Neural cell (in vitro differentiated cells): Measurements from ENCODE around the gene PTPRF. TPM values are rescaled to one million over a fixed set of nuclear protein-coding genes. Genes with fewer than 3 reads are reported as not detected.

ENCODE experiments used
- H2AFZ ChIP-seq: fragments of 200-600, 300-800 bp; sonication (generic), shearing (Covaris generic); 2 replicates; pipeline ENCODE4 v1.6.0; 2014; ENCODE audit warnings: low read depth, mild to moderate bottlenecking, antibody characterized with exemption, low read length, moderate library complexity
- H3F3A ChIP-seq: fragments of 200-600 bp; shearing (Covaris generic); 2 replicates; pipeline ENCODE4 v1.6.1; 2016; ENCODE audit warnings: mild to moderate bottlenecking, moderate library complexity, mixed read lengths, antibody characterized with exemption, low read length; ENCODE audit not compliant: insufficient read depth, poor library complexity, severe bottlenecking
- H3K27ac ChIP-seq: fragments of 200-600, 300-800 bp; sonication (generic), shearing (Covaris generic); 2 replicates; pipeline ENCODE4 v1.5.1; 2014; ENCODE audit warnings: mild to moderate bottlenecking, low read length, moderate library complexity
- H3K27me3 ChIP-seq: fragments of 300-800, 200-600 bp; sonication (generic), shearing (Covaris generic); 2 replicates; pipeline ENCODE4 v1.6.0; 2014; ENCODE audit warnings: mild to moderate bottlenecking, low read depth, low read length, moderate library complexity; ENCODE audit not compliant: insufficient read depth
- H3K36me3 ChIP-seq: fragments of 300-800, 200-600 bp; sonication (generic), shearing (Covaris generic); 2 replicates; pipeline ENCODE4 v1.5.1; 2014; ENCODE audit warnings: mild to moderate bottlenecking, antibody characterized with exemption, low read length, moderate library complexity; ENCODE audit not compliant: insufficient read depth
- H3K4me2 ChIP-seq: fragments of 300-800, 200-600 bp; sonication (generic), shearing (Covaris generic); 2 replicates; pipeline ENCODE4 v1.6.0; 2014; ENCODE audit warnings: mild to moderate bottlenecking, low read length
- H3K4me3 ChIP-seq: fragments of 300-800, 200-600 bp; sonication (generic), shearing (Covaris generic); 2 replicates; pipeline ENCODE4 v1.5.1; 2014; ENCODE audit warnings: mild to moderate bottlenecking, low read length, moderate library complexity
- H3K79me2 ChIP-seq: fragments of 200-600 bp; shearing (Covaris generic); replicated peaks from 2 replicates; pipeline ENCODE4 v1.6.0; 2014; ENCODE audit warnings: mild to moderate bottlenecking, low read length, moderate library complexity; ENCODE audit not compliant: insufficient read depth
- H3K9ac ChIP-seq: fragments of 300-800, 200-600 bp; sonication (generic), shearing (Covaris generic); 2 replicates; pipeline ENCODE4 v1.6.1; 2016; ENCODE audit warnings: mild to moderate bottlenecking, low read length, mixed read lengths
- H3K9me2 ChIP-seq: fragments of 200-600 bp; shearing (Covaris generic); 2 replicates; pipeline ENCODE4 v1.6.1; 2016; ENCODE audit warnings: mild to moderate bottlenecking, low read length, mixed read lengths; ENCODE audit not compliant: insufficient read depth
- H3K9me3 ChIP-seq: fragments of 200-600, 300-800 bp; sonication (generic), shearing (Covaris generic); 2 replicates; pipeline ENCODE4 v1.6.1; 2016; ENCODE audit warnings: mild to moderate bottlenecking, mixed run types, low read length, moderate library complexity, mixed read lengths
- H4K20me1 ChIP-seq: fragments of 200-600 bp; shearing (Covaris generic); 2 replicates; pipeline ENCODE4 v1.6.1; 2016; ENCODE audit warnings: mild to moderate bottlenecking, mixed run types; ENCODE audit not compliant: insufficient read depth
- EP300 ChIP-seq: fragments of 450-650 bp; conservative IDR thresholded peaks from 2 replicates; pipeline ENCODE4 v1.6.1; 2014; ENCODE audit warnings: antibody characterized with exemption, mild to moderate bottlenecking, moderate library complexity; ENCODE audit not compliant: poor library complexity, severe bottlenecking
- EZH2 ChIP-seq: fragments of 200-600, 300-800 bp; shearing (Covaris generic), sonication (generic); IDR thresholded peaks from 2 replicates; pipeline ENCODE4 v1.6.1; 2014; ENCODE audit warnings: antibody characterized with exemption, low read length, borderline replicate concordance, mild to moderate bottlenecking; ENCODE audit not compliant: insufficient read depth, poor library complexity, severe bottlenecking
- MXI1 ChIP-seq: fragments of 450-650 bp; conservative IDR thresholded peaks from 2 replicates; pipeline ENCODE4 v1.6.1; 2014; ENCODE audit warnings: antibody characterized with exemption, mild to moderate bottlenecking; ENCODE audit not compliant: poor library complexity, severe bottlenecking
- POLR2AphosphoS5 ChIP-seq: IDR thresholded peaks from 2 replicates; pipeline ENCODE4 v1.6.1; 2012
- RAD21 ChIP-seq: fragments of 450-650 bp; conservative IDR thresholded peaks from 2 replicates; pipeline ENCODE4 v1.6.1; 2014; ENCODE audit warnings: antibody characterized with exemption, mild to moderate bottlenecking, moderate library complexity
- SMC3 ChIP-seq: fragments of 450-650 bp; conservative IDR thresholded peaks from 2 replicates; pipeline ENCODE4 v1.6.1; 2014; ENCODE audit warnings: antibody characterized with exemption, mild to moderate bottlenecking, moderate library complexity; ENCODE audit not compliant: poor library complexity
- TAF1 ChIP-seq: IDR thresholded peaks from 2 replicates; pipeline ENCODE4 v1.6.1; 2012; ENCODE audit warnings: low read depth
- polyA plus RNA-seq: library from polyadenylated mRNA; depleted of rRNA; stranded (reverse); fragments of >200 nt; gene quantifications from 2 replicates; pipeline ENCODE4 v1.2.3, GENCODE V29; 2014
- TF ChIP-seq, protein P1 (sequence below): fragments of 450-650 bp; IDR thresholded peaks from 2 replicates; pipeline ENCODE4 v1.5.1; 2014; ENCODE audit warnings: antibody characterized with exemption, mild to moderate bottlenecking, moderate library complexity; ENCODE audit not compliant: poor library complexity, severe bottlenecking
- TF ChIP-seq, protein P2 (sequence below): IDR thresholded peaks from 2 replicates; pipeline ENCODE4 v1.6.1; 2012; ENCODE audit warnings: borderline replicate concordance

PTPRF gene
- polyA plus RNA-seq, 1 donor from 2014 or later = 66.6 TPM

DNA sequence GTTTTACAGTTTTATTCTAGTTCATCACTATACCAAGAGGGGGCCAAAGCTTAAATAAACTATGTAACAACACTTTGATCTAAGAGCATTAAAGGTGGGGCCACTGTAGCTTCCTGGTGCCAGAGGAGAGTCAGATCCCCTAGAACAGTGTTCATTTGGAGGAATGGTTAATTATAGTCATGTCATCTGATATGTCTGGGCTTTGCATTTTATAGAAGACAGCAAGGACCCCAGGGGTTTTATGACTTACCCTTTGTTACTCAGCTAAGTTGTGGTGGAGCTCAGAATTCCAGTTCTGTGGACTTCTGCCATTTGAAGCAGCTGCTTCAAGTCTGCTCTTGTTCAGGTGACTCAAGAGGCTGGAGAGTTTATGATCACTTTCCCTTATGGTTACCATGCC lies 135.9 kb downstream of the PTPRF start:
- H4K20me1 ChIP-seq = no peaks in the 10 kb centered on the region
- H3K79me2 ChIP-seq = no peaks in the 10 kb centered on the region

GRCh38 chr1:43668956-43669355 lies 138.3 kb downstream of the PTPRF start:
- Histone ChIP-seq H4K20me1 (no peaks in the 10 kb centered on the region), H3K9me3 (no peaks in the 10 kb centered on the region), H3K36me3 (no peaks in the 10 kb centered on the region), H3K9me2 (no peaks in the 10 kb centered on the region), H3K4me3 (no peak overlapping the region), H3K79me2 (no peaks in the 10 kb centered on the region), H3K4me2 (no peak overlapping the region), H3K27me3 (no peaks in the 10 kb centered on the region), H3K27ac (no peak overlapping the region), H2AFZ (no peak overlapping the region), H3K9ac (no peak overlapping the region), H3F3A (no peaks in the 10 kb centered on the region)
- TF ChIP-seq EZH2 = no peak
- TF ChIP-seq POLR2AphosphoS5 = no peak
- TF ChIP-seq, protein P1, sequence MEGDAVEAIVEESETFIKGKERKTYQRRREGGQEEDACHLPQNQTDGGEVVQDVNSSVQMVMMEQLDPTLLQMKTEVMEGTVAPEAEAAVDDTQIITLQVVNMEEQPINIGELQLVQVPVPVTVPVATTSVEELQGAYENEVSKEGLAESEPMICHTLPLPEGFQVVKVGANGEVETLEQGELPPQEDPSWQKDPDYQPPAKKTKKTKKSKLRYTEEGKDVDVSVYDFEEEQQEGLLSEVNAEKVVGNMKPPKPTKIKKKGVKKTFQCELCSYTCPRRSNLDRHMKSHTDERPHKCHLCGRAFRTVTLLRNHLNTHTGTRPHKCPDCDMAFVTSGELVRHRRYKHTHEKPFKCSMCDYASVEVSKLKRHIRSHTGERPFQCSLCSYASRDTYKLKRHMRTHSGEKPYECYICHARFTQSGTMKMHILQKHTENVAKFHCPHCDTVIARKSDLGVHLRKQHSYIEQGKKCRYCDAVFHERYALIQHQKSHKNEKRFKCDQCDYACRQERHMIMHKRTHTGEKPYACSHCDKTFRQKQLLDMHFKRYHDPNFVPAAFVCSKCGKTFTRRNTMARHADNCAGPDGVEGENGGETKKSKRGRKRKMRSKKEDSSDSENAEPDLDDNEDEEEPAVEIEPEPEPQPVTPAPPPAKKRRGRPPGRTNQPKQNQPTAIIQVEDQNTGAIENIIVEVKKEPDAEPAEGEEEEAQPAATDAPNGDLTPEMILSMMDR = no peak
- no peak for TF ChIP-seq TAF1
- TF ChIP-seq RAD21 = no peak
- TF ChIP-seq, protein P2, sequence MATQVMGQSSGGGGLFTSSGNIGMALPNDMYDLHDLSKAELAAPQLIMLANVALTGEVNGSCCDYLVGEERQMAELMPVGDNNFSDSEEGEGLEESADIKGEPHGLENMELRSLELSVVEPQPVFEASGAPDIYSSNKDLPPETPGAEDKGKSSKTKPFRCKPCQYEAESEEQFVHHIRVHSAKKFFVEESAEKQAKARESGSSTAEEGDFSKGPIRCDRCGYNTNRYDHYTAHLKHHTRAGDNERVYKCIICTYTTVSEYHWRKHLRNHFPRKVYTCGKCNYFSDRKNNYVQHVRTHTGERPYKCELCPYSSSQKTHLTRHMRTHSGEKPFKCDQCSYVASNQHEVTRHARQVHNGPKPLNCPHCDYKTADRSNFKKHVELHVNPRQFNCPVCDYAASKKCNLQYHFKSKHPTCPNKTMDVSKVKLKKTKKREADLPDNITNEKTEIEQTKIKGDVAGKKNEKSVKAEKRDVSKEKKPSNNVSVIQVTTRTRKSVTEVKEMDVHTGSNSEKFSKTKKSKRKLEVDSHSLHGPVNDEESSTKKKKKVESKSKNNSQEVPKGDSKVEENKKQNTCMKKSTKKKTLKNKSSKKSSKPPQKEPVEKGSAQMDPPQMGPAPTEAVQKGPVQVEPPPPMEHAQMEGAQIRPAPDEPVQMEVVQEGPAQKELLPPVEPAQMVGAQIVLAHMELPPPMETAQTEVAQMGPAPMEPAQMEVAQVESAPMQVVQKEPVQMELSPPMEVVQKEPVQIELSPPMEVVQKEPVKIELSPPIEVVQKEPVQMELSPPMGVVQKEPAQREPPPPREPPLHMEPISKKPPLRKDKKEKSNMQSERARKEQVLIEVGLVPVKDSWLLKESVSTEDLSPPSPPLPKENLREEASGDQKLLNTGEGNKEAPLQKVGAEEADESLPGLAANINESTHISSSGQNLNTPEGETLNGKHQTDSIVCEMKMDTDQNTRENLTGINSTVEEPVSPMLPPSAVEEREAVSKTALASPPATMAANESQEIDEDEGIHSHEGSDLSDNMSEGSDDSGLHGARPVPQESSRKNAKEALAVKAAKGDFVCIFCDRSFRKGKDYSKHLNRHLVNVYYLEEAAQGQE = no peak
- TF ChIP-seq EP300 = no peak
- no peak for TF ChIP-seq SMC3
- no peak for TF ChIP-seq MXI1

More for the DNA sequence above, 135.9 kb downstream of the PTPRF start:
- no peaks in the 10 kb centered on the region for H3K9me2 ChIP-seq
- no peak overlapping the region for H3K4me2 ChIP-seq
- TF ChIP-seq, protein P2 = no peak
- no peak for TF ChIP-seq POLR2AphosphoS5
- TF ChIP-seq EZH2 = no peak
- TF ChIP-seq MXI1 = no peak
- TF ChIP-seq, protein P1 = no peak
- TF ChIP-seq EP300 = no peak
- TF ChIP-seq TAF1 = no peak
- no peak for TF ChIP-seq SMC3
- TF ChIP-seq RAD21 = no peak
- H3K36me3 ChIP-seq = no peaks in the 10 kb centered on the region
- H3K9ac ChIP-seq = no peak overlapping the region
- H3F3A ChIP-seq = no peaks in the 10 kb centered on the region
- no peaks in the 10 kb centered on the region for H3K9me3 ChIP-seq
- no peak overlapping the region for H3K27ac ChIP-seq
- no peaks in the 10 kb centered on the region for H3K27me3 ChIP-seq
- no peak overlapping the region for H3K4me3 ChIP-seq
- no peak overlapping the region for H2AFZ ChIP-seq
